HEK293T (cell line): ENCODE measurements around the gene PTTG1IP.

ENCODE experiments used
- ARNT ChIP-seq: fragments of 450-650 bp; IDR thresholded peaks from 2 replicates; pipeline ENCODE4 v1.6.1; 2017; ENCODE audit warnings: mild to moderate bottlenecking
- BHLHE40 ChIP-seq: fragments of 450-650 bp; IDR thresholded peaks from 2 replicates; pipeline ENCODE4 v1.6.1; 2016; ENCODE audit warnings: mild to moderate bottlenecking, moderate library complexity, borderline replicate concordance
- FOXK2 ChIP-seq: fragments of 450-650 bp; IDR thresholded peaks from 2 replicates; pipeline ENCODE4 v1.6.1; 2016; ENCODE audit warnings: mild to moderate bottlenecking
- FOXM1 ChIP-seq: fragments of 450-650 bp; IDR thresholded peaks from 2 replicates; pipeline ENCODE4 v1.6.1; 2017; ENCODE audit warnings: mild to moderate bottlenecking, borderline replicate concordance
- HDGF ChIP-seq: fragments of 450-650 bp; IDR thresholded peaks from 2 replicates; pipeline ENCODE4 v1.6.1; 2017; ENCODE audit warnings: antibody characterized with exemption, borderline replicate concordance
- PKNOX1 ChIP-seq: fragments of 450-650 bp; IDR thresholded peaks from 2 replicates; pipeline ENCODE4 v1.6.1; 2016
- SP1 ChIP-seq: fragments of 450-650 bp; IDR thresholded peaks from 2 replicates; pipeline ENCODE4 v1.6.1; 2017
- SUZ12 ChIP-seq: fragments of 450-650 bp; IDR thresholded peaks from 2 replicates; pipeline ENCODE4 v1.6.1; 2016; ENCODE audit warnings: mild to moderate bottlenecking
- TARDBP ChIP-seq: fragments of 450-650 bp; IDR thresholded peaks from 2 replicates; pipeline ENCODE4 v1.6.1; 2016

GRCh38 chr21:44916965-44917364 lies 43.5 kb upstream of the PTTG1IP start:
- no peak for TF ChIP-seq HDGF
- no peak for TF ChIP-seq SUZ12
- TF ChIP-seq FOXM1 = no peak
- TF ChIP-seq FOXK2 = no peak
- TF ChIP-seq BHLHE40 = no peak
- no peak for TF ChIP-seq TARDBP
- TF ChIP-seq ARNT = no peak
- TF ChIP-seq SP1 = no peak
- no peak for TF ChIP-seq PKNOX1
